Fibroblast of lung (primary cell): Measurements from ENCODE around the gene PARP8. TPM values are rescaled to one million over a fixed set of nuclear protein-coding genes. Genes with fewer than 3 reads are reported as not detected.

Experiments used
- DNase-seq, 2 donors: peaks; one replicate each; pipeline versions ENCODE4 v3.0.0 to v3.0.0-alpha.2; 2010; ENCODE audit warnings: low read depth in 2 of 2
- H2AFZ ChIP-seq: 2 replicates; pipeline ENCODE4 v1.5.1; 2012; ENCODE audit warnings: low read length, control low read depth, inconsistent platforms
- H3K27ac ChIP-seq: 2 replicates; pipeline ENCODE4 v1.5.1; 2011; ENCODE audit warnings: low read length, control low read depth; ENCODE audit not compliant: insufficient read depth
- H3K27me3 ChIP-seq: 2 replicates; pipeline ENCODE4 v1.5.1; 2011; ENCODE audit warnings: mild to moderate bottlenecking, low read length; ENCODE audit not compliant: control insufficient read depth, insufficient read depth
- H3K36me3 ChIP-seq: 2 replicates; pipeline ENCODE4 v1.5.1; 2011; ENCODE audit warnings: low read length; ENCODE audit not compliant: control insufficient read depth, insufficient read depth
- H3K4me1 ChIP-seq: 2 replicates; pipeline ENCODE4 v1.5.1; 2011; ENCODE audit warnings: low read length; ENCODE audit not compliant: control insufficient read depth, insufficient read depth; ENCODE audit errors: extremely low read depth
- H3K4me2 ChIP-seq: 2 replicates; pipeline ENCODE4 v1.5.1; 2011; ENCODE audit warnings: low read length, control low read depth; ENCODE audit not compliant: insufficient read depth; ENCODE audit errors: extremely low read depth
- H3K4me3 ChIP-seq, 4 experiments: fragments of 200-600 bp in 1 of 4; sonication (generic) in 1 of 4; replicated peaks in 1 of 4; 2 replicates each; pipeline ENCODE4 v1.5.1; 2011 to 2016; ENCODE audit warnings: low read length in 4 of 4, low read depth in 3 of 4, mild to moderate bottlenecking in 3 of 4, control low read depth in 2 of 4, inconsistent platforms in 1 of 4, mixed read lengths in 1 of 4; ENCODE audit not compliant: insufficient read depth in 1 of 4; ENCODE audit errors: control extremely low read depth in 1 of 4
- H3K79me2 ChIP-seq: 2 replicates; pipeline ENCODE4 v1.5.1; 2012; ENCODE audit warnings: mild to moderate bottlenecking, low read length, inconsistent platforms; ENCODE audit not compliant: control insufficient read depth, insufficient read depth
- H3K9ac ChIP-seq: 2 replicates; pipeline ENCODE4 v1.5.1; 2011; ENCODE audit warnings: mild to moderate bottlenecking, low read length, control low read depth; ENCODE audit not compliant: insufficient read depth
- H3K9me3 ChIP-seq: 2 replicates; pipeline ENCODE4 v1.5.1; 2012; ENCODE audit warnings: low read depth, low read length; ENCODE audit not compliant: control insufficient read depth, insufficient read depth
- H4K20me1 ChIP-seq: 2 replicates; pipeline ENCODE4 v1.5.1; 2011; ENCODE audit warnings: low read length; ENCODE audit not compliant: control insufficient read depth, insufficient read depth; ENCODE audit errors: extremely low read depth
- CTCF ChIP-seq, 2 donors: IDR thresholded peaks in 1 of 2; conservative IDR thresholded peaks in 1 of 2; 1 replicate in 1 of 2; 2 replicates in 1 of 2; pipeline ENCODE4 v1.5.1; 2011 to 2012; ENCODE audit warnings: low read length in 2 of 2, control low read depth in 1 of 2, inconsistent platforms in 1 of 2, low read depth in 1 of 2, mild to moderate bottlenecking in 1 of 2
- EZH2 ChIP-seq: IDR thresholded peaks from 2 replicates; pipeline ENCODE4 v1.5.1; 2012; ENCODE audit warnings: low read length, control low read depth, mild to moderate bottlenecking; ENCODE audit errors: missing control alignments
- polyA plus RNA-seq, 2 donors: library from polyadenylated mRNA; depleted of rRNA in 1 of 2; stranded (reverse) in 1 of 2; unstranded in 1 of 2; fragments of >200 nt; gene quantifications; 2 replicates each; pipeline ENCODE4 v1.2.1, GENCODE V29; 2011 to 2012; ENCODE audit warnings: missing spikeins in 1 of 2
- total RNA-seq: library from RNA; depleted of rRNA; stranded (reverse); fragments of >200 nt; gene quantifications from 2 replicates; pipeline ENCODE4 v1.2.1, GENCODE V29; 2014

Gene PARP8
- total and polyA plus RNA-seq, 2 donors (not counting 1 experiment from before 2014, with no cell fraction given): 13.8 to 24.6 TPM

- H3K27ac ChIP-seq: no peak overlapping the region
- no peak overlapping the region for H3K9ac ChIP-seq
- no peaks in the 10 kb centered on the region for H3K9me3 ChIP-seq
- H4K20me1 ChIP-seq: no peaks in the 10 kb centered on the region
- H2AFZ ChIP-seq: no peak overlapping the region
- H3K27me3 ChIP-seq: no peaks in the 10 kb centered on the region
- no peak overlapping the region for H3K4me2 ChIP-seq
- no peaks in the 10 kb centered on the region for H3K4me1 ChIP-seq
- no peak for DNase-seq
- no peaks in the 10 kb centered on the region for H3K36me3 ChIP-seq
- H3K4me3 ChIP-seq: no peak overlapping the region
- no peak for TF ChIP-seq CTCF (conservative IDR thresholded peaks at IDR 0.05 in 1 of 2, IDR thresholded peaks at IDR 0.05 in 1 of 2; ENCODE audit: low read depth in 1 of 2, low read length in 2 of 2)
- no peak for TF ChIP-seq EZH2
- no peaks in the 10 kb centered on the region for H3K79me2 ChIP-seq
Measured at GRCh38 chr5:50733741-50734140, 67.3 kb downstream of the PARP8 start.

GRCh38 chr5:50738864-50739263 lies 72.4 kb downstream of the PARP8 start:
- Histone ChIP-seq H3K9me3 (no peaks in the 10 kb centered on the region), H3K36me3 (no peaks in the 10 kb centered on the region), H3K27ac (no peak overlapping the region), H2AFZ (no peak overlapping the region), H3K4me3 (no peak overlapping the region), H3K4me1 (peaks cover under 1% of the 10 kb centered on the region), H3K27me3 (no peaks in the 10 kb centered on the region), H3K9ac (no peak overlapping the region), H3K4me2 (no peak overlapping the region), H3K79me2 (no peaks in the 10 kb centered on the region), H4K20me1 (no peaks in the 10 kb centered on the region)
- no peak for DNase-seq
- no peak for TF ChIP-seq CTCF (conservative IDR thresholded peaks at IDR 0.05 in 1 of 2, IDR thresholded peaks at IDR 0.05 in 1 of 2; ENCODE audit: low read depth in 1 of 2, low read length in 2 of 2)
- TF ChIP-seq EZH2: no peak

- H2AFZ ChIP-seq: no peak overlapping the region
- no peak overlapping the region for H3K4me3 ChIP-seq
- no peak overlapping the region for H3K27ac ChIP-seq
- peaks cover 5% of the 10 kb centered on the region for H3K4me1 ChIP-seq
- H3K4me2 ChIP-seq: no peak overlapping the region
- no peaks in the 10 kb centered on the region for H3K79me2 ChIP-seq
- H3K9me3 ChIP-seq: no peaks in the 10 kb centered on the region
- H3K36me3 ChIP-seq: no peaks in the 10 kb centered on the region
- no peaks in the 10 kb centered on the region for H4K20me1 ChIP-seq
- no peaks in the 10 kb centered on the region for H3K27me3 ChIP-seq
- DNase-seq: no peak
- no peak for TF ChIP-seq CTCF (conservative IDR thresholded peaks at IDR 0.05 in 1 of 2, IDR thresholded peaks at IDR 0.05 in 1 of 2; ENCODE audit: low read depth in 1 of 2, low read length in 2 of 2)
- TF ChIP-seq EZH2: no peak
- no peak overlapping the region for H3K9ac ChIP-seq
Measured at GRCh38 chr5:50740832-50741231, 74.4 kb downstream of the PARP8 start.
